ENCODE data around the gene APOBEC2. TPM values are rescaled to one million over a fixed set of nuclear protein-coding genes. Genes with fewer than 3 reads are reported as not detected.

APOBEC2 gene
- total and polyA plus RNA-seq, 2 of the 13 experiments (the other 11 are each of a cell fraction or from before 2014, with no cell fraction given): 0.09 TPM; not detected in 1

- TF ChIP-seq, protein P1, sequence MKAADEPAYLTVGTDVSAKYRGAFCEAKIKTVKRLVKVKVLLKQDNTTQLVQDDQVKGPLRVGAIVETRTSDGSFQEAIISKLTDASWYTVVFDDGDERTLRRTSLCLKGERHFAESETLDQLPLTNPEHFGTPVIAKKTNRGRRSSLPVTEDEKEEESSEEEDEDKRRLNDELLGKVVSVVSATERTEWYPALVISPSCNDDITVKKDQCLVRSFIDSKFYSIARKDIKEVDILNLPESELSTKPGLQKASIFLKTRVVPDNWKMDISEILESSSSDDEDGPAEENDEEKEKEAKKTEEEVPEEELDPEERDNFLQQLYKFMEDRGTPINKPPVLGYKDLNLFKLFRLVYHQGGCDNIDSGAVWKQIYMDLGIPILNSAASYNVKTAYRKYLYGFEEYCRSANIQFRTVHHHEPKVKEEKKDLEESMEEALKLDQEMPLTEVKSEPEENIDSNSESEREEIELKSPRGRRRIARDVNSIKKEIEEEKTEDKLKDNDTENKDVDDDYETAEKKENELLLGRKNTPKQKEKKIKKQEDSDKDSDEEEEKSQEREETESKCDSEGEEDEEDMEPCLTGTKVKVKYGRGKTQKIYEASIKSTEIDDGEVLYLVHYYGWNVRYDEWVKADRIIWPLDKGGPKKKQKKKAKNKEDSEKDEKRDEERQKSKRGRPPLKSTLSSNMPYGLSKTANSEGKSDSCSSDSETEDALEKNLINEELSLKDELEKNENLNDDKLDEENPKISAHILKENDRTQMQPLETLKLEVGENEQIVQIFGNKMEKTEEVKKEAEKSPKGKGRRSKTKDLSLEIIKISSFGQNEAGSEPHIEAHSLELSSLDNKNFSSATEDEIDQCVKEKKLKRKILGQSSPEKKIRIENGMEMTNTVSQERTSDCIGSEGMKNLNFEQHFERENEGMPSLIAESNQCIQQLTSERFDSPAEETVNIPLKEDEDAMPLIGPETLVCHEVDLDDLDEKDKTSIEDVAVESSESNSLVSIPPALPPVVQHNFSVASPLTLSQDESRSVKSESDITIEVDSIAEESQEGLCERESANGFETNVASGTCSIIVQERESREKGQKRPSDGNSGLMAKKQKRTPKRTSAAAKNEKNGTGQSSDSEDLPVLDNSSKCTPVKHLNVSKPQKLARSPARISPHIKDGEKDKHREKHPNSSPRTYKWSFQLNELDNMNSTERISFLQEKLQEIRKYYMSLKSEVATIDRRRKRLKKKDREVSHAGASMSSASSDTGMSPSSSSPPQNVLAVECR (CRISPR knock-in tag; IDR thresholded peaks at IDR 0.05; ENCODE audit: borderline replicate concordance): peak; percentile 80
- TF ChIP-seq ZNF841 (CRISPR knock-in tag; IDR thresholded peaks at IDR 0.05; ENCODE audit: borderline replicate concordance) (no peak), ARID3A (IDR thresholded peaks at IDR 0.05; ENCODE audit: low read depth, low read length) (no peak), KDM2A (CRISPR knock-in tag; IDR thresholded peaks at IDR 0.05; ENCODE audit: borderline replicate concordance, low read depth) (peak; percentile 60; the same call in 1 of the 2 replicates), ZNF318 (CRISPR knock-in tag; IDR thresholded peaks at IDR 0.05) (no peak), ARNTL (CRISPR knock-in tag; IDR thresholded peaks at IDR 0.05) (no peak; the same call in 1 of the 2 replicates), CAMTA2 (CRISPR knock-in tag; IDR thresholded peaks at IDR 0.05; ENCODE audit: borderline replicate concordance) (peak; percentile 64; the same call in 1 of the 2 replicates), ZNF7 (CRISPR knock-in tag; IDR thresholded peaks at IDR 0.05) (no peak), ZNF580 (CRISPR knock-in tag; IDR thresholded peaks at IDR 0.05; ENCODE audit: borderline replicate concordance, low read depth) (peak; percentile 40; the same call in 1 of the 2 replicates), ZNF451 (CRISPR knock-in tag; IDR thresholded peaks at IDR 0.05) (peak; percentile 45), ZNF33A (CRISPR knock-in tag; IDR thresholded peaks at IDR 0.05; ENCODE audit: borderline replicate concordance) (no peak; the same call in 1 of the 2 replicates), ZIK1 (CRISPR knock-in tag; IDR thresholded peaks at IDR 0.05; ENCODE audit: borderline replicate concordance, low read depth) (no peak), KLF11 (CRISPR knock-in tag; IDR thresholded peaks at IDR 0.05) (no peak)
Observed at GRCh38 chr6:41073203-41073967, 20.4 kb downstream of the APOBEC2 start (continued).
